GM12874 (cell line): ENCODE results near the gene ARHGEF39.

Experiments
- TF ChIP-seq, protein P1 (sequence below): IDR thresholded peaks from 2 replicates; pipeline ENCODE4 v1.5.1; 2011; ENCODE audit warnings: low read depth, mild to moderate bottlenecking, control low read depth, low read length, moderate library complexity; ENCODE audit not compliant: insufficient read depth

Gene ARHGEF39

DNA sequence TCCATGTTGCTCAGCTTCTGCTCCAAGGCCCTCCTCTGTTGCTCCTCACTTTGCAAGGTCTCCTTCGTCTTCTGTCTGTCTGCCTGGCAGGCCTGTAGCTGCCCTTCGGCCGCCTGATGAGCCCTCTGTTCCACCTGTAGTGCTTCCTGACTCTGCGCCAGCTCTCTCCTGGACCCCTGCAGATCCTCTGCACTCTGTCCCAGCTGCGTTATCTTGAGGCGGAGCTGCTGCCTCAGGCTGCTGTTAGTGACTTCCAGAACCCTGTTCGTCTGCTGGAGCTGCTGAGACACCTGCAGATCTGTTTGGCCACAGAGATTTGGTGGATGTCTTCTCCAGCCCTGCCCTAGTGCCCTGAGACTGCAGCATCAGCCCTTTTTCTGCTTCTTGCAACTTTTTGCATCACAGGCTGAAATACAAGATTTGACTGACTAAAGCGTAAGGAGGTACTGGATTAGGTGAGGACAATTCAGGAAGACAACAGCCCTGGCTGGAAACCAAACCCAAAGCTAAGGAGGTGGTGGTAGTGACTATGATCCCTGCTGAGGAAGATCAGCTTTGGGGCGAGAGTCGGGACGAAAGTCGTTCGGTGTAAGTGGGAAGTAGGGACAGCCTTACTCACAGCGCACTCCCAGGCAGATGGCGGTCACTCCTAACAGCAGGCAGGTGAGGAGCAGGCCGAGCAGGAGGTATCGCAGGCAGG lies 48.9 kb downstream of the ARHGEF39 start:
- TF ChIP-seq, protein P1, sequence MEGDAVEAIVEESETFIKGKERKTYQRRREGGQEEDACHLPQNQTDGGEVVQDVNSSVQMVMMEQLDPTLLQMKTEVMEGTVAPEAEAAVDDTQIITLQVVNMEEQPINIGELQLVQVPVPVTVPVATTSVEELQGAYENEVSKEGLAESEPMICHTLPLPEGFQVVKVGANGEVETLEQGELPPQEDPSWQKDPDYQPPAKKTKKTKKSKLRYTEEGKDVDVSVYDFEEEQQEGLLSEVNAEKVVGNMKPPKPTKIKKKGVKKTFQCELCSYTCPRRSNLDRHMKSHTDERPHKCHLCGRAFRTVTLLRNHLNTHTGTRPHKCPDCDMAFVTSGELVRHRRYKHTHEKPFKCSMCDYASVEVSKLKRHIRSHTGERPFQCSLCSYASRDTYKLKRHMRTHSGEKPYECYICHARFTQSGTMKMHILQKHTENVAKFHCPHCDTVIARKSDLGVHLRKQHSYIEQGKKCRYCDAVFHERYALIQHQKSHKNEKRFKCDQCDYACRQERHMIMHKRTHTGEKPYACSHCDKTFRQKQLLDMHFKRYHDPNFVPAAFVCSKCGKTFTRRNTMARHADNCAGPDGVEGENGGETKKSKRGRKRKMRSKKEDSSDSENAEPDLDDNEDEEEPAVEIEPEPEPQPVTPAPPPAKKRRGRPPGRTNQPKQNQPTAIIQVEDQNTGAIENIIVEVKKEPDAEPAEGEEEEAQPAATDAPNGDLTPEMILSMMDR: no peak

DNA sequence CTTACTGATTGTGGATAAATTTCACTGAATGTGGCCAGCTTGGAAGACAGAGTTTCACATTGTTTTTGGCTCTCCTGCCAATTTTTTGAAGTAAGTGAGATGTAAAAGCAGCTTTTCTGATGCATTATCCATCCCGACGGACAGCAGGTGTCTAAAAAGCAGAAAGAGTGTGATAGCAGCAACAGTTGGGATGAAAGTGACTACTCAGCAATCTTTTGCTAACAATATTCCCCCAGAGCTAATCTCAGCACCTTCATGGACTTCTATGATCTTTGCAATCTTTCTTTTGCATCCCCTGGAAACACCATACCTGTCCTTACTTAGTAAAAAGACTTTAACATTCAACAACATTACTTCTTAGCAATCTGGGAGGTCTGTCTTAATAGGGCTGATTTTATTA lies 52.2 kb downstream of the ARHGEF39 start:
- TF ChIP-seq, protein P1: no peak

DNA sequence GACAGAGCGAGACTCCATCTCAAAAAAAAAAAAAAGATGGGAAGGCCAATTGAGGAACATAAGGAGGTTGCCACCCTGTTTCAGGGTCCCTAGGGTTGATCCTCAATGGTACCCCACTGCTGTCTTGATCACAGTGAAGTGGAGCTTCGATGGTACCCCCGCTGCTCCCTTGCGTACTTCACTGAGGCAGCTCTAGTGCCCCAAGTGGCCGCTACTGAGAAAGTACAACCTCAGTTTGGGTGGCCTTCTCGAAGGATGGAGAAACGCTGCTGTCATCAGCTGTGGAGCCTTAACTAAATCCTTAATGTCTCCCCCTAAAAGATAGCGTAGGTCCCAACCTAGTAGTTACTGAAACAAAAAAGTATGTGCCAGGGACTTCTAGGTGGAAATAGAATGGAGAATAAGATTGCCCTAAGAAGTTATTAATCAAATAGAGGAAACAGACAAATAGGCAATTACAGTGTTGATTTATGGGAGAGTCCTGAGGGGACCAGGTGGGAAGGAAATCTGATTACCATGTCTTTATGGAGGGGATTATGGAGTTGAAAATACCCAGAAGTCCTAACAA lies 53.7 kb downstream of the ARHGEF39 start:
- TF ChIP-seq, protein P1: peak; percentile 82

DNA sequence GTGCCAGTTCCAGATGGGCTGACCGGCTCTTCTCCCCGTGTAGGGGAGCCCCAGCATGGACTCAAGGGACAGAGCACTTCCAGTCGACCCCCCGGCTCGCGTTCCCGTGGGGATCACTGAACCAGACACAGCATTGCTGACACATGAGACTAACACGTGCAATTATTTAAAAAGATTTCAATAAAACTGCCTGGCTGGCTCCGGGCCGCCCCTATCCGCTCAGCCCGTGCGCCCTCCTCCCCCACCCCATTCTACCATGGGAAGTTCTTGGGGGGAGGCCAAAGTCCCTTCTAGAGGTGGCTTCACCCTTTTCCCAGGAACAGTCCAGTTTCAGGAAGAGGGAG lies 55.2 kb downstream of the ARHGEF39 start:
- TF ChIP-seq, protein P1: no peak
